Gastroesophageal sphincter (tissue), 3 donors: ENCODE data around the gene HERC2.

ENCODE experiments used
- EP300 ChIP-seq: sonication (generic); formaldehyde crosslinking; IDR thresholded peaks from one replicate; pipeline ENCODE4 v1.6.1; 2017; ENCODE audit warnings: antibody characterized with exemption, mild to moderate bottlenecking
- POLR2A ChIP-seq, 2 donors: fragments of 450-650 bp; IDR thresholded peaks; one replicate each; pipeline ENCODE4 v1.6.1; 2017; ENCODE audit warnings: antibody characterized with exemption in 2 of 2, mild to moderate bottlenecking in 2 of 2, moderate library complexity in 1 of 2
- TF ChIP-seq, protein P1 (sequence below), 4 experiments: fragments of 200-600 bp in 2 of 4; fragments of 450-650 bp in 2 of 4; sonication (generic) in 1 of 4; IDR thresholded peaks; one replicate each; pipeline ENCODE4 v1.5.1; 2017 to 2019; ENCODE audit warnings: antibody characterized with exemption in 4 of 4, mild to moderate bottlenecking in 2 of 4, moderate library complexity in 2 of 4

DNA sequence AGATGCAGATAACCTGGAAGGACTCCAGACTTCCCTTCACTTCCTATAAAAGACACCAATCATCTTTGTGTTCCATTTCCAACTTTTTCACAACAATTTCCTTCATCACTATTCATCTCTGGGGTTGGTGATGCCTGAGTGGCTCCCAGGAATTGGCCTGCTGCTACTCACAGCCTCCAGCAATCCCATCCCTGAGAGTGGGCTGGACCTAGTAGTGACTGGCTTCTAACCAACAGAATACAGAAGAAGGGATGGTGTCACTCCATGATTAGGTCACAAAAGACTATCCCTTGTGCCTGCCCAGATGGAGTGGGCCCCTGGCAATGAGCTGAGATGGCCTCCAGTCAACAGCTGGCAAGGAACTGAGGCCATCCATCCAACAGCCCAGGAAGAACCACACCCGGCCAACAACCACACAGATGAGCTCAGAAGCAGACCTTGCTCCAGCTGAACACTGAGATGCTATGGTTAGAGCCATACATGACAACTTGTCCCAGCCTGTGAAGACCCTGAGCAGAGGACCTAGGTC is 243.7 kb downstream of the HERC2 start:
- TF ChIP-seq, protein P1, sequence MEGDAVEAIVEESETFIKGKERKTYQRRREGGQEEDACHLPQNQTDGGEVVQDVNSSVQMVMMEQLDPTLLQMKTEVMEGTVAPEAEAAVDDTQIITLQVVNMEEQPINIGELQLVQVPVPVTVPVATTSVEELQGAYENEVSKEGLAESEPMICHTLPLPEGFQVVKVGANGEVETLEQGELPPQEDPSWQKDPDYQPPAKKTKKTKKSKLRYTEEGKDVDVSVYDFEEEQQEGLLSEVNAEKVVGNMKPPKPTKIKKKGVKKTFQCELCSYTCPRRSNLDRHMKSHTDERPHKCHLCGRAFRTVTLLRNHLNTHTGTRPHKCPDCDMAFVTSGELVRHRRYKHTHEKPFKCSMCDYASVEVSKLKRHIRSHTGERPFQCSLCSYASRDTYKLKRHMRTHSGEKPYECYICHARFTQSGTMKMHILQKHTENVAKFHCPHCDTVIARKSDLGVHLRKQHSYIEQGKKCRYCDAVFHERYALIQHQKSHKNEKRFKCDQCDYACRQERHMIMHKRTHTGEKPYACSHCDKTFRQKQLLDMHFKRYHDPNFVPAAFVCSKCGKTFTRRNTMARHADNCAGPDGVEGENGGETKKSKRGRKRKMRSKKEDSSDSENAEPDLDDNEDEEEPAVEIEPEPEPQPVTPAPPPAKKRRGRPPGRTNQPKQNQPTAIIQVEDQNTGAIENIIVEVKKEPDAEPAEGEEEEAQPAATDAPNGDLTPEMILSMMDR (IDR thresholded peaks at IDR 0.05): no peak
- no peak for TF ChIP-seq EP300
- no peak for TF ChIP-seq POLR2A (IDR thresholded peaks at IDR 0.05)
